ENCODE data around the gene ZYG11B.
A peak's percentile ranks its signal among the peaks of the same experiment; 100 is the strongest.
"Not testable (repeated sequence)": the region's sequence is repeated elsewhere in the genome, so short reads cannot be mapped to it uniquely, and the experiment has no call there.

The ZYG11B gene

GRCh38 chr1:52726265-52727113 is at the start of gene ZYG11B:
TSS of gene ZYG11B (plus strand) at chr1:52726453. CDS start at chr1:52726654, 201 bp downstream.
- peak; percentile 94 for DNase-seq

- peak; percentile 60 for DNase-seq
These were observed 49.0 kb upstream of the ZYG11B start for GRCh38 chr1:52677076-52677806.

- no peak for DNase-seq
These were observed 47.2 kb upstream of the ZYG11B start for GRCh38 chr1:52679048-52679447.

GRCh38 chr1:52679498-52679897 is 46.8 kb upstream of the ZYG11B start:
- DNase-seq: no peak

GRCh38 chr1:52680353-52680752 is 45.9 kb upstream of the ZYG11B start:
- no peak for DNase-seq

GRCh38 chr1:52681136-52681535 is 45.1 kb upstream of the ZYG11B start:
- no peak for DNase-seq

GRCh38 chr1:52683367-52683940 is 42.8 kb upstream of the ZYG11B start:
- no peak for DNase-seq

- DNase-seq: no peak
These were observed 41.7 kb upstream of the ZYG11B start for GRCh38 chr1:52684545-52684944.

GRCh38 chr1:52686261-52686751 is 39.9 kb upstream of the ZYG11B start:
- peak; percentile 89 for DNase-seq

- DNase-seq: no peak
These were observed 39.4 kb upstream of the ZYG11B start for GRCh38 chr1:52686830-52687229.

- DNase-seq: no peak
These were observed 34.4 kb upstream of the ZYG11B start for GRCh38 chr1:52691821-52692220.

GRCh38 chr1:52692697-52693096 is 33.6 kb upstream of the ZYG11B start:
- DNase-seq: no peak

GRCh38 chr1:52693351-52693750 is 32.9 kb upstream of the ZYG11B start:
- not testable (repeated sequence) for DNase-seq

GRCh38 chr1:52693843-52694242 is 32.4 kb upstream of the ZYG11B start:
- DNase-seq: no peak

- DNase-seq: no peak
These were observed 30.6 kb upstream of the ZYG11B start for GRCh38 chr1:52695627-52696026.

GRCh38 chr1:52697795-52698674 is 28.2 kb upstream of the ZYG11B start, which contains the start of gene COA7:
TSS of gene COA7 (minus strand) at chr1:52698347. CDS start at chr1:52698326, 21 bp downstream.
- peak; percentile 92 for DNase-seq

- DNase-seq: peak; percentile 94
These were observed 23.1 kb upstream of the ZYG11B start for GRCh38 chr1:52702886-52703787.

- peak; percentile 22 for DNase-seq
These were observed 20.1 kb upstream of the ZYG11B start for GRCh38 chr1:52706136-52706670.

- DNase-seq: no peak
These were observed 19.0 kb upstream of the ZYG11B start for GRCh38 chr1:52706941-52707926.

Data from hematopoietic multipotent progenitor cell treated with erythropoietin and hydrocortisone succinate and interleukin-3 and kit ligand, for 4 days (in vitro differentiated cells).